Hematopoietic multipotent progenitor cell treated with erythropoietin and hydrocortisone succinate and interleukin-3 and kit ligand, for 4 days (in vitro differentiated cells): ENCODE measurements around the gene MYORG.
"Not testable (repeated sequence)": the region's sequence is repeated elsewhere in the genome, so short reads cannot be mapped to it uniquely, and the experiment has no call there.

ENCODE experiments used
- DNase-seq: peaks from one replicate; pipeline ENCODE4 v3.0.0-alpha.2; 2015

Gene MYORG

GRCh38 chr9:34368796-34369195 is 7.9 kb downstream of the MYORG start:
- not testable (repeated sequence) for DNase-seq

GRCh38 chr9:34367751-34368410 is 8.8 kb downstream of the MYORG start:
- not testable (repeated sequence) for DNase-seq

GRCh38 chr9:34366365-34366764 is 10.3 kb downstream of the MYORG start:
- DNase-seq, result no peak

GRCh38 chr9:34365282-34365681 is 11.4 kb downstream of the MYORG start:
- no peak for DNase-seq

- DNase-seq, result no peak
Measured at GRCh38 chr9:34363619-34364351, 12.9 kb downstream of the MYORG start.

GRCh38 chr9:34362614-34363214 is 14.0 kb downstream of the MYORG start:
- DNase-seq, result no peak

- not testable (repeated sequence) for DNase-seq
Measured at GRCh38 chr9:34352957-34353356, 23.7 kb downstream of the MYORG start.

GRCh38 chr9:34352122-34352652 is 24.5 kb downstream of the MYORG start:
- DNase-seq, result not testable (repeated sequence)

- DNase-seq, result no peak
Measured at GRCh38 chr9:34349324-34349723, 27.4 kb downstream of the MYORG start.

GRCh38 chr9:34347800-34348158 is 28.9 kb downstream of the MYORG start:
- DNase-seq, result no peak

- DNase-seq, result no peak
Measured at GRCh38 chr9:34346873-34347799, 29.6 kb downstream of the MYORG start.

GRCh38 chr9:34343605-34344004 is 33.1 kb downstream of the MYORG start:
- no peak for DNase-seq

- DNase-seq, result no peak
Measured at GRCh38 chr9:34343090-34343489, 33.6 kb downstream of the MYORG start.

GRCh38 chr9:34341659-34342295 is 34.9 kb downstream of the MYORG start:
- DNase-seq, result no peak

- no peak for DNase-seq
Measured at GRCh38 chr9:34338665-34339385, 37.9 kb downstream of the MYORG start.

GRCh38 chr9:34338079-34338478 is 38.6 kb downstream of the MYORG start:
- DNase-seq, result not testable (repeated sequence)

GRCh38 chr9:34337403-34337802 is 39.3 kb downstream of the MYORG start:
- no peak for DNase-seq

GRCh38 chr9:34335376-34335775 is 41.3 kb downstream of the MYORG start:
- DNase-seq, result no peak

GRCh38 chr9:34334916-34335315 is 41.8 kb downstream of the MYORG start:
- DNase-seq, result no peak

GRCh38 chr9:34334337-34334824 is 42.3 kb downstream of the MYORG start:
- no peak for DNase-seq

- no peak for DNase-seq
Measured at GRCh38 chr9:34333836-34334235, 42.9 kb downstream of the MYORG start.
